Peyer's patch (tissue), 4 donors: ENCODE measurements around the gene SCTR. TPM values are rescaled to one million over a fixed set of nuclear protein-coding genes. Genes with fewer than 3 reads are reported as not detected.

Source experiments
- DNase-seq, 3 donors: peaks; one replicate each; pipeline ENCODE4 v3.0.0-alpha.2; 2017 to 2019
- H3K27ac ChIP-seq, 4 donors: fragments of 200-600 bp; sonication (generic); one replicate each; pipeline ENCODE4 v1.5.1; 2016 to 2019
- H3K27me3 ChIP-seq, 2 donors: fragments of 200-600 bp; sonication (generic); one replicate each; pipeline ENCODE4 v1.5.1; 2019
- H3K36me3 ChIP-seq, 3 donors: fragments of 200-600 bp; sonication (generic); one replicate each; pipeline ENCODE4 v1.5.1; 2016 to 2019
- H3K4me1 ChIP-seq, 4 donors: fragments of 200-600 bp; sonication (generic); one replicate each; pipeline ENCODE4 v1.5.1; 2016 to 2019
- H3K4me3 ChIP-seq, 4 donors: fragments of 200-600 bp; sonication (generic); 1 replicate in 3 of 4; 2 replicates in 1 of 4; pipeline ENCODE4 v1.5.1; 2016 to 2019; ENCODE audit warnings: mild to moderate bottlenecking in 1 of 4
- H3K9me3 ChIP-seq, 4 donors: fragments of 200-600 bp; sonication (generic); one replicate each; pipeline ENCODE4 v1.5.1; 2016 to 2019; ENCODE audit warnings: mild to moderate bottlenecking in 1 of 4
- POLR2A ChIP-seq, 2 donors: fragments of 450-650 bp; IDR thresholded peaks; one replicate each; pipeline ENCODE4 v1.5.1; 2017; ENCODE audit warnings: antibody characterized with exemption in 2 of 2, mild to moderate bottlenecking in 2 of 2, moderate library complexity in 2 of 2
- total RNA-seq, 4 donors: library from RNA; depleted of rRNA; stranded (reverse); fragments of >200 nt; gene quantifications; one replicate each; pipeline ENCODE4 v1.1.0, GENCODE V29; 2016
- TF ChIP-seq, protein P1 (sequence below), 6 experiments: fragments of 450-650 bp in 4 of 6; fragments of 200-600 bp in 2 of 6; sonication (generic) in 1 of 6; IDR thresholded peaks; one replicate each; pipeline ENCODE4 v1.5.1; 2017 to 2019; ENCODE audit warnings: antibody characterized with exemption in 6 of 6, mild to moderate bottlenecking in 3 of 6, moderate library complexity in 1 of 6

Gene SCTR
- total RNA-seq, 4 donors from 2014 or later = 0.54 to 1.7 TPM; not detected in 2

DNA sequence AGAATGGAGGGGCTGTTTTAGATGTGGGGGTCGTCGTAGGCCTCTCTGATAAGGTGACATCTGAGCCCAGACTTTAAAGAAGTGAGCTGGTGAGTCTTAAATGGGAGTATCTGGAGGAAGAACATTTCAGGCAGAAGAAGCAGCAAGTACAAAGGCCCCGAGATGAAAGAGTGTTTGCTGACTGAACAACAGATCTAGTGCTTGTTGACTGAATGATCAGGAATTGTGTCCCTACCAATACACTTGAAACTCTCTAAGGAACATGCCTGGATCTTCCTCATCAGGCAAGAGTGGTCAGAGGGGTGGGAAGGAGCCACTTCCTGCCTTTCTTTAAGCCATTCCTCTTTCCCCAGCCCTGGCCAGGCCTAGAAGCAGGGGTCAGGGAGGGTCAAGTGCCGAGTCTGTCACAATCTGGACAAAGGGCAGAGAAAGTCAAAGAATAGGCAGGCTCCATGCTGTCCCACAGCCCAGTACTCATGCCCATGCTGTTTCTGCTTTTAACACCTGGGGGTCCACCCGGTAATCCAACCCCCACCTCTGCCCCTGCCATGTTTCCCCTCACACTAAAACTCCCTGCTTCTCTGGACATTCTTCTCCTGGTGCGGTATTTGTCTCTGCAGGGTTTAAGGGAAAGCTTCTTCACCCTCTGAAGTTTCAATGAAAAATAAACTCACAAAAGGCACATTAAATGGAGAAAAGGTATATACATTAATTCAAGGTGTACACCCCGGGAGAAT lies 95.6 kb downstream of the SCTR start:
- peak overlapping the region in 3 of 4 donors; percentile 89 to 94 (median 92) for H3K27ac ChIP-seq
- DNase-seq = peak in 2 of 3 donors; percentile 54 to 70
- H3K4me1 ChIP-seq = peaks cover 0 to 66% (median 11%) of the 10 kb centered on the region in 4 donors
- TF ChIP-seq POLR2A (IDR thresholded peaks at IDR 0.05) = no peak
- H3K4me3 ChIP-seq = no peak overlapping the region
- H3K9me3 ChIP-seq = no peaks in the 10 kb centered on the region
- H3K36me3 ChIP-seq = peaks cover 0 to 3% (median 0%) of the 10 kb centered on the region in 3 donors
- no peaks in the 10 kb centered on the region for H3K27me3 ChIP-seq

DNA sequence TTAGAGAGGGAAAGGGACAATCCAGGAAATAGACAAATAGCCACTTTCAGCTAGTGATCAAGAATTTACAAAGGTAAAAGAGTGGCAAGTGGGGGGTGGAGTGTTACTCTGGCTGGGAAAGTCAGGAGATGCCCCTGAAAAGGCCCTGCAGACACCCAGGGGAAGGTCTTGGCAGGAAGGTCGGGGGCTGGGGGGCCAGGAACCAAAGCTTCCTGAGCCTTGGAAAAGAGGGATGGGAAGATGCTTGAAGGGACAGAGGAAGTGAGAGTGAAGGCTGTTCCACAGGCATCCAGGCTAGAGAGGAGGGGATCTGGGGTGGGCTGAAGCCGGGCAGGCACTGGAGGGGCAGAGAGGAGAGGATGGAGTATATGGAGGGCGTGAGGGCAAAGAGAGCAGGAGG lies 96.5 kb downstream of the SCTR start:
- TF ChIP-seq POLR2A (IDR thresholded peaks at IDR 0.05) = no peak
- TF ChIP-seq, protein P1, sequence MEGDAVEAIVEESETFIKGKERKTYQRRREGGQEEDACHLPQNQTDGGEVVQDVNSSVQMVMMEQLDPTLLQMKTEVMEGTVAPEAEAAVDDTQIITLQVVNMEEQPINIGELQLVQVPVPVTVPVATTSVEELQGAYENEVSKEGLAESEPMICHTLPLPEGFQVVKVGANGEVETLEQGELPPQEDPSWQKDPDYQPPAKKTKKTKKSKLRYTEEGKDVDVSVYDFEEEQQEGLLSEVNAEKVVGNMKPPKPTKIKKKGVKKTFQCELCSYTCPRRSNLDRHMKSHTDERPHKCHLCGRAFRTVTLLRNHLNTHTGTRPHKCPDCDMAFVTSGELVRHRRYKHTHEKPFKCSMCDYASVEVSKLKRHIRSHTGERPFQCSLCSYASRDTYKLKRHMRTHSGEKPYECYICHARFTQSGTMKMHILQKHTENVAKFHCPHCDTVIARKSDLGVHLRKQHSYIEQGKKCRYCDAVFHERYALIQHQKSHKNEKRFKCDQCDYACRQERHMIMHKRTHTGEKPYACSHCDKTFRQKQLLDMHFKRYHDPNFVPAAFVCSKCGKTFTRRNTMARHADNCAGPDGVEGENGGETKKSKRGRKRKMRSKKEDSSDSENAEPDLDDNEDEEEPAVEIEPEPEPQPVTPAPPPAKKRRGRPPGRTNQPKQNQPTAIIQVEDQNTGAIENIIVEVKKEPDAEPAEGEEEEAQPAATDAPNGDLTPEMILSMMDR (IDR thresholded peaks at IDR 0.05) = no peak
- Histone ChIP-seq H3K4me3 (peak overlapping the region in 1 of 4 donors; percentile 4), H3K27ac (peak overlapping the region in 3 of 4 donors; percentile 75 to 94 (median 92)), H3K4me1 (peaks cover 0 to 68% (median 13%) of the 10 kb centered on the region in 4 donors), H3K36me3 (peaks cover 0 to 3% (median 0%) of the 10 kb centered on the region in 3 donors), H3K9me3 (no peaks in the 10 kb centered on the region), H3K27me3 (no peaks in the 10 kb centered on the region)
- no peak for DNase-seq

DNA sequence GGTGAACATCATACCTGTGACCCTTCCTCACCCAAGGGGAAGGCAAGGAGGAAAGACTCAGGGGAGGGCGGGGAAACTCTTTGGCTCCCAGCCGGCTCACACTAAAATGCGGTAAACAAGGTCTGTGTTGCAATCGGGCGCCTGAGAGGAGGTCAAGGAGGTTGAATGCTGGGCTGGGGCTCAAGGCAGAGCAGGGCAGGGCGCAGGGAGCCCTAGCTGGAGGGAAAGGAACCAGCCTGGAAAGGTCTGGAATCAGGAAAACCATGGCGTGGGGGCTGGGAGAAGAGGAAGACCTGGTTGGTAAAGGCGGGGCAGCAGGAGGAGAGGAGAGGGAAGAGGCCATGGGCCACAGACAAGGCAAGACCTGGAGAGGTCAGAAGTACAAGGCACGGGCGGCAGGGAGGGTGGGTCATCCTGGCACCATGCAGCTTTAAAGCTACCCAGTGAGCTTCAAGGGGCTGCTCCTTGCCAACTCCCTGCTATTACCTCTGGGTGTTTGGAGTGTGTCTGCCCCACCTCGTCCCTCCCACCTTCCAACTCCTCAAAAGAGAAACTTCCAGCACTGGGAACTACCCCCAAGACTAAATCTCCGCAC lies 97.4 kb downstream of the SCTR start:
- Histone ChIP-seq H3K27ac (peak overlapping the region; percentile 43 to 94 (median 84)), H3K27me3 (no peaks in the 10 kb centered on the region)

DNA sequence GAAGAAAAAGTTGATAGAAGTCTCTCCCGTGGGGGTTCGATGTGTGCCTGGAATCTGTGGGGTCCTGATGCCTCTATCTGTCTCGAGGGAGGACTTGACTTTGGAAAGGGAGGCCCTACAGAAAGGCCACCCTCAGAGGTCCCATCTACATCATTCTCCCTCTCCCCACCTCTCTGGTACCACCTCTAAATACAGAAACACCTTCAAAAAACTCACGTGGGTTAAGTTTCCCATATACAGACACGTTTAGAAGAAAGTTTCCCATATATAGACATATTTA lies 97.9 kb downstream of the SCTR start:
- H3K36me3 ChIP-seq = no peaks in the 10 kb centered on the region
- no peaks in the 10 kb centered on the region for H3K27me3 ChIP-seq
- TF ChIP-seq, protein P1 (IDR thresholded peaks at IDR 0.05) = no peak
- no peak for TF ChIP-seq POLR2A (IDR thresholded peaks at IDR 0.05)
- DNase-seq = no peak
- no peaks in the 10 kb centered on the region for H3K9me3 ChIP-seq
- peaks cover 0 to 81% (median 11%) of the 10 kb centered on the region in 4 donors for H3K4me1 ChIP-seq
- peak overlapping the region in 3 of 4 donors; percentile 75 to 94 (median 92) for H3K27ac ChIP-seq
- H3K4me3 ChIP-seq = peak overlapping the region in 2 of 4 donors; percentile 21 to 25

More for the DNA sequence above, 97.4 kb downstream of the SCTR start:
- H3K4me1 ChIP-seq = peaks cover 0 to 75% (median 10%) of the 10 kb centered on the region in 4 donors
- peak; percentile 7 to 65 for TF ChIP-seq POLR2A (IDR thresholded peaks at IDR 0.05)
- TF ChIP-seq, protein P1 (IDR thresholded peaks at IDR 0.05) = no peak
- H3K9me3 ChIP-seq = no peaks in the 10 kb centered on the region
- no peaks in the 10 kb centered on the region for H3K36me3 ChIP-seq
- H3K4me3 ChIP-seq = peak overlapping the region in 2 of 4 donors; percentile 21 to 26
- peak; percentile 29 to 92 (median 89) for DNase-seq

DNA sequence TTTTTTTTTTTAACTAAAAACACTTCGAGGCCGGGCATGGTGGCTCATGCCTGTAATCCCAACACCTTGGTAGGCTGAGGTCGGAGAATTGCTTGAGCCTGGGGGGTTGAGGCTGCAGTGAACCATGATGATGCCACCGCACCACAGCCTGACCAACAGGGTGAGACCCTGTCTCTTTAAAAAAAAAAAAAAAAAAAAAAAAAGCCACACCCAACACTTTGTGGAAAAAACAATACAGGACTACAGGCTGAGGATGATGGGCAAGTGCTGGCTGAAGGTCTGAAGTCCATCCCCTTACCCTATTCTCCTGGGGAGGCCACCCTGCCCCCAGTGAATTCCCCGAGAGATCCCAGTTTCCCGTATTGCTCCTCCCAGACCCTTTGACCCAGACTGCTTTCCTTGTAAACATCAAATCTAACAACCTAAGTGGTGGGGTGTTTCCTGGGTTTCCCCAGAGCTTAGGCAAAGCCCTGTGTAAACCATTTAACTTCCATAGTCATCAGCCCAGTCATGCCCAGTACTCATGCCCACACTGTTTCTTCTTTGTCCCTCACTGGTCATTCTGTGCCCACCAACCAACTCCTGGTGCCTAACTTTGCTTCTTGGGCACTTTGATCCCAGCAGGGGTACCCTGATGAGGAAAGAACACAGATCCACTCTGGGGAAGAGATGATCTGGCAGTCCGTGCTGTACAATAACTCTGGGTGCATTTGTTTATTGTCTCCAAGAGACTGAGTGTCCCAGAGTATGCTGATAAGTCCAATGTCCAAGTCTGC lies 98.5 kb downstream of the SCTR start:
- peak overlapping the region; percentile 3 to 94 (median 84) for H3K27ac ChIP-seq
- H3K4me3 ChIP-seq = peak overlapping the region in 2 of 4 donors; percentile 21 to 25
- H3K4me1 ChIP-seq = peaks cover 0 to 83% (median 13%) of the 10 kb centered on the region in 4 donors
- H3K36me3 ChIP-seq = no peaks in the 10 kb centered on the region
- TF ChIP-seq, protein P1 (IDR thresholded peaks at IDR 0.05) = no peak
- peak in 1 of 2 donors; percentile 44 for TF ChIP-seq POLR2A (IDR thresholded peaks at IDR 0.05)
- peak in 2 of 3 donors; percentile 72 to 81 for DNase-seq
- H3K9me3 ChIP-seq = no peaks in the 10 kb centered on the region
- H3K27me3 ChIP-seq = no peaks in the 10 kb centered on the region
